Measurements from ENCODE around the gene TICAM1. TPM values are rescaled to one million over a fixed set of nuclear protein-coding genes. Genes with fewer than 3 reads are reported as not detected.
A peak's percentile ranks its signal among the peaks of the same experiment; 100 is the strongest.

Gene TICAM1
- total and polyA plus RNA-seq, 2 of the 13 experiments (the other 11 are each of a cell fraction or from before 2014, with no cell fraction given): 0.33 to 0.95 TPM

DNA sequence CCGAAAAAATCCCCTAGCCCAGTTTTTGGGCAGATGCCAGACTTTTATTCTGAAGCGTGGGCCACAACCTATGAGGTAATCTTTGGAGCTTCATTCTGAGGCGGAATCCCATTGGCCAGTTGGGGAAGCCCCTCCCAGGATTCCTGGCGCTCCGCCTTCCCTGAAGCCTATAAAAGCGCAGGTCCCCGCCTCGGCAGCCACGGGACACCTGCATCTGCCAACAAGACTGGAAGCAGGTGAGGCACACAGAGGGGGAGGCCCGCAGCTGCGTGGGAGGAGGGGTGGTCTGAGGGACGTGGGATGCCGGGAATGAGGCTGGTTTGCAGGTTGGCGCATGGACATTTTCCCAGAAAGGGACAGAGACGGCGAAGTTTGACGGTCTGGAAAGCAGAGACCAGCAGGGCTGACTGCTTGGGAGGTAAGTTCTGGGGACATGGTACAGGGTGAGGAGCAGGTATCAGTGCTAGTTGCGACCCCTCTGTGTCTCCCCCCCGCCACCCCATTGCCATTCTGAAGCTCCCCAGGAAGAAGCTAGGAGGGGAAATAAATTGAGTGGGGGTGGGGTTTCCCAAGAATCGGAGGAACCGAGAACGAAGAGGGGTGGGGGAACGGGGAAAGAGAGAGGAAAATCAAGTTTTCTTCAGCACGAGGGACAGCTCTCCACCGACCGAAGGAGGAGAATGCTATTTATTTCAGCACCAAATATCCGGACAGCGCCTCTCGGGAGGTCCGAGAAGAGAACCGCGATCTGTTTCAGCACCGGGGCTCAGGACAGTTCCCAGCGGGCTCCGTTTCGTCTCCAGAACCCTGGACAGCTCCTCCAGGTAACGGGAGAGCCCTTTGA lies 62.4 kb downstream of the TICAM1 start (continued):
- TF ChIP-seq ZNF496 (CRISPR knock-in tag; IDR thresholded peaks at IDR 0.05; ENCODE audit: insufficient replicate concordance) (peak; percentile 97), ERF (CRISPR knock-in tag; IDR thresholded peaks at IDR 0.05) (peak; percentile 100), LCORL (IDR thresholded peaks at IDR 0.05) (no peak), LCORL (CRISPR knock-in tag; IDR thresholded peaks at IDR 0.05) (peak; percentile 98), DBP (CRISPR knock-in tag; IDR thresholded peaks at IDR 0.05; ENCODE audit: not compliant biosample characterization) (peak; percentile 100), ZNF557 (CRISPR knock-in tag; IDR thresholded peaks at IDR 0.05) (peak; percentile 100), SMARCE1 (IDR thresholded peaks at IDR 0.05; ENCODE audit: borderline replicate concordance) (no peak), CEBPG (CRISPR knock-in tag; IDR thresholded peaks at IDR 0.05) (peak; percentile 84), TOPORS (CRISPR knock-in tag; IDR thresholded peaks at IDR 0.05) (peak; percentile 100), IRF1 (CRISPR knock-in tag; IDR thresholded peaks at IDR 0.05; ENCODE audit: low read depth) (peak; percentile 99), SSRP1 (CRISPR knock-in tag; IDR thresholded peaks at IDR 0.05) (peak; percentile 99), ZNF33B (CRISPR knock-in tag; IDR thresholded peaks at IDR 0.05) (peak; percentile 100), MAFK (conservative IDR thresholded peaks at IDR 0.05 in 1 of 2, IDR thresholded peaks at IDR 0.05 in 1 of 2; ENCODE audit: low read length in 2 of 2) (no peak), TFAP4 (IDR thresholded peaks at IDR 0.05; ENCODE audit: borderline replicate concordance, low read depth) (no peak; the same call in 1 of the 2 replicates), ZNF331 (CRISPR knock-in tag; IDR thresholded peaks at IDR 0.05) (peak; percentile 100), HOXA5 (CRISPR knock-in tag; IDR thresholded peaks at IDR 0.05) (peak; percentile 100), HNF4A (CRISPR knock-in tag; IDR thresholded peaks at IDR 0.05) (peak; percentile 78), ZNF816 (CRISPR knock-in tag; IDR thresholded peaks at IDR 0.05; ENCODE audit: borderline replicate concordance) (peak; percentile 100), ARID2 (CRISPR knock-in tag; IDR thresholded peaks at IDR 0.05; ENCODE audit: borderline replicate concordance) (peak; percentile 100), E2F1 (CRISPR knock-in tag; IDR thresholded peaks at IDR 0.05) (peak; percentile 98)
- TF ChIP-seq, protein P1, sequence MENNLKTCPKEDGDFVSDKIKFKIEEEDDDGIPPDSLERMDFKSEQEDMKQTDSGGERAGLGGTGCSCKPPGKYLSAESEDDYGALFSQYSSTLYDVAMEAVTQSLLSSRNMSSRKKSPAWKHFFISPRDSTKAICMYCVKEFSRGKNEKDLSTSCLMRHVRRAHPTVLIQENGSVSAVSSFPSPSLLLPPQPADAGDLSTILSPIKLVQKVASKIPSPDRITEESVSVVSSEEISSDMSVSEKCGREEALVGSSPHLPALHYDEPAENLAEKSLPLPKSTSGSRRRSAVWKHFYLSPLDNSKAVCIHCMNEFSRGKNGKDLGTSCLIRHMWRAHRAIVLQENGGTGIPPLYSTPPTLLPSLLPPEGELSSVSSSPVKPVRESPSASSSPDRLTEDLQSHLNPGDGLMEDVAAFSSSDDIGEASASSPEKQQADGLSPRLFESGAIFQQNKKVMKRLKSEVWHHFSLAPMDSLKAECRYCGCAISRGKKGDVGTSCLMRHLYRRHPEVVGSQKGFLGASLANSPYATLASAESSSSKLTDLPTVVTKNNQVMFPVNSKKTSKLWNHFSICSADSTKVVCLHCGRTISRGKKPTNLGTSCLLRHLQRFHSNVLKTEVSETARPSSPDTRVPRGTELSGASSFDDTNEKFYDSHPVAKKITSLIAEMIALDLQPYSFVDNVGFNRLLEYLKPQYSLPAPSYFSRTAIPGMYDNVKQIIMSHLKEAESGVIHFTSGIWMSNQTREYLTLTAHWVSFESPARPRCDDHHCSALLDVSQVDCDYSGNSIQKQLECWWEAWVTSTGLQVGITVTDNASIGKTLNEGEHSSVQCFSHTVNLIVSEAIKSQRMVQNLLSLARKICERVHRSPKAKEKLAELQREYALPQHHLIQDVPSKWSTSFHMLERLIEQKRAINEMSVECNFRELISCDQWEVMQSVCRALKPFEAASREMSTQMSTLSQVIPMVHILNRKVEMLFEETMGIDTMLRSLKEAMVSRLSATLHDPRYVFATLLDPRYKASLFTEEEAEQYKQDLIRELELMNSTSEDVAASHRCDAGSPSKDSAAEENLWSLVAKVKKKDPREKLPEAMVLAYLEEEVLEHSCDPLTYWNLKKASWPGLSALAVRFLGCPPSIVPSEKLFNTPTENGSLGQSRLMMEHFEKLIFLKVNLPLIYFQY (CRISPR knock-in tag; IDR thresholded peaks at IDR 0.05; ENCODE audit: borderline replicate concordance): peak; percentile 100
- TF ChIP-seq, protein P2, sequence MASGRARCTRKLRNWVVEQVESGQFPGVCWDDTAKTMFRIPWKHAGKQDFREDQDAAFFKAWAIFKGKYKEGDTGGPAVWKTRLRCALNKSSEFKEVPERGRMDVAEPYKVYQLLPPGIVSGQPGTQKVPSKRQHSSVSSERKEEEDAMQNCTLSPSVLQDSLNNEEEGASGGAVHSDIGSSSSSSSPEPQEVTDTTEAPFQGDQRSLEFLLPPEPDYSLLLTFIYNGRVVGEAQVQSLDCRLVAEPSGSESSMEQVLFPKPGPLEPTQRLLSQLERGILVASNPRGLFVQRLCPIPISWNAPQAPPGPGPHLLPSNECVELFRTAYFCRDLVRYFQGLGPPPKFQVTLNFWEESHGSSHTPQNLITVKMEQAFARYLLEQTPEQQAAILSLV (CRISPR knock-in tag; IDR thresholded peaks at IDR 0.05; ENCODE audit: borderline replicate concordance): peak; percentile 100

All from HepG2 (cell line).